ENCODE measurements around the gene FOXRED1. TPM values are rescaled to one million over a fixed set of nuclear protein-coding genes. Genes with fewer than 3 reads are reported as not detected.
A peak's percentile ranks its signal among the peaks of the same experiment; 100 is the strongest.

Gene FOXRED1
- total and polyA plus RNA-seq, 9 of the 15 experiments (the other 6 are each of a cell fraction or from before 2014, with no cell fraction given), result 14.1 to 94.4 (median 53.1) TPM

GRCh38 chr11:126282736-126283591 lies 14.0 kb downstream of the FOXRED1 start, which contains the start of gene TIRAP (continued):
- TF ChIP-seq MGA (IDR thresholded peaks at IDR 0.05) (peak; percentile 51; the same call in 1 of the 2 replicates), FOS (IDR thresholded peaks at IDR 0.05; ENCODE audit: extremely low read depth, insufficient read length) (no peak), BACH1 (tag; IDR thresholded peaks at IDR 0.05) (no peak), UBTF (IDR thresholded peaks at IDR 0.05; ENCODE audit: borderline replicate concordance in 1 of 2, low read depth in 2 of 2, low read length in 2 of 2) (peak; percentile 73 to 77; a peak in 2 of 4 replicates), NR4A1 (CRISPR knock-in tag; IDR thresholded peaks at IDR 0.05) (no peak), NR4A1 (tag; IDR thresholded peaks at IDR 0.05) (no peak), HDAC1 (IDR thresholded peaks at IDR 0.05) (peak in 1 of 2 experiments; percentile 35; a peak in 1 of 4 replicates), CREBBP (IDR thresholded peaks at IDR 0.05; ENCODE audit: low read depth, low read length) (no peak), GABPB2 (CRISPR knock-in tag; conservative IDR thresholded peaks at IDR 0.05) (no peak), POLR2H (tag; IDR thresholded peaks at IDR 0.05; ENCODE audit: low read depth) (0 out of 2 replicates have a peak, but pooled peaks have one; percentile 49), PHF8 (IDR thresholded peaks at IDR 0.05; ENCODE audit: borderline replicate concordance, low read length) (peak; percentile 51; the same call in 1 of the 2 replicates)

All from K562 (cell line).